ENCODE data around the gene FHIT.

DNA sequence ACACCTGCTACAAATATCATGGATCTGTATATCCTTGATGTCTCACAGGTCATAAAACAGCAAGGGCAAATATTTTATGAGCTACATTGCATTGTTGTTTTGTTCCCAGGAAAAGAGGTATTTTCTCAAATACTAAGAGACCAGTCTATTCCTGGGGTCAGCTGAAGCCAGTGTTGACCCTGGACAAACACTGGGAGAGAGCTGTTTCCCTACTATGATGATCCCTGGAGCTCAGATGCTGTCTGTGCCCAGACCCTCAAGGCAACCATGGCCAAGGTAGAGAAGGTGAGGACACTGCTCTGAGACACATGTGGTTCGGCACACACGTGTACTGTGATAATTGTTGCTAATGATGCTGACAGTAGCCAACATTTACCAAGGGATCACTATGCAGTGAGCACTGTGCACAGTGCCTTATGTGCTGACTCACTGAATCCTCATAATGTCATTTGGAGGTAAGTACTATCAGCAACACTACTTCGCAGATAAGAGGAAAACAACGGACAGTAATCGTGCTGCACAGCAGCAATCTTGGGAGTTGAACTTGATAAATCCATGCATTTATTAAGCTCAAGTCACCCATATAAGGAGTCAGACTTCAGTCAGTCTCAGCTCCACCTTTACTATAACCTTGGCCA, 943.6 kb downstream of the FHIT start:
- TF ChIP-seq, protein P1, sequence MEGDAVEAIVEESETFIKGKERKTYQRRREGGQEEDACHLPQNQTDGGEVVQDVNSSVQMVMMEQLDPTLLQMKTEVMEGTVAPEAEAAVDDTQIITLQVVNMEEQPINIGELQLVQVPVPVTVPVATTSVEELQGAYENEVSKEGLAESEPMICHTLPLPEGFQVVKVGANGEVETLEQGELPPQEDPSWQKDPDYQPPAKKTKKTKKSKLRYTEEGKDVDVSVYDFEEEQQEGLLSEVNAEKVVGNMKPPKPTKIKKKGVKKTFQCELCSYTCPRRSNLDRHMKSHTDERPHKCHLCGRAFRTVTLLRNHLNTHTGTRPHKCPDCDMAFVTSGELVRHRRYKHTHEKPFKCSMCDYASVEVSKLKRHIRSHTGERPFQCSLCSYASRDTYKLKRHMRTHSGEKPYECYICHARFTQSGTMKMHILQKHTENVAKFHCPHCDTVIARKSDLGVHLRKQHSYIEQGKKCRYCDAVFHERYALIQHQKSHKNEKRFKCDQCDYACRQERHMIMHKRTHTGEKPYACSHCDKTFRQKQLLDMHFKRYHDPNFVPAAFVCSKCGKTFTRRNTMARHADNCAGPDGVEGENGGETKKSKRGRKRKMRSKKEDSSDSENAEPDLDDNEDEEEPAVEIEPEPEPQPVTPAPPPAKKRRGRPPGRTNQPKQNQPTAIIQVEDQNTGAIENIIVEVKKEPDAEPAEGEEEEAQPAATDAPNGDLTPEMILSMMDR (conservative IDR thresholded peaks at IDR 0.05; ENCODE audit: low read depth, low read length) = no peak
- no peak for TF ChIP-seq CEBPB (IDR thresholded peaks at IDR 0.05; ENCODE audit: low read depth, low read length)
- TF ChIP-seq, protein P2, sequence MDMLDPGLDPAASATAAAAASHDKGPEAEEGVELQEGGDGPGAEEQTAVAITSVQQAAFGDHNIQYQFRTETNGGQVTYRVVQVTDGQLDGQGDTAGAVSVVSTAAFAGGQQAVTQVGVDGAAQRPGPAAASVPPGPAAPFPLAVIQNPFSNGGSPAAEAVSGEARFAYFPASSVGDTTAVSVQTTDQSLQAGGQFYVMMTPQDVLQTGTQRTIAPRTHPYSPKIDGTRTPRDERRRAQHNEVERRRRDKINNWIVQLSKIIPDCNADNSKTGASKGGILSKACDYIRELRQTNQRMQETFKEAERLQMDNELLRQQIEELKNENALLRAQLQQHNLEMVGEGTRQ (IDR thresholded peaks at IDR 0.05; ENCODE audit: low read depth, low read length) = no peak
- TF ChIP-seq BHLHE40 (IDR thresholded peaks at IDR 0.05; ENCODE audit: low read depth, low read length) = no peak
- no peak for TF ChIP-seq POLR2A (IDR thresholded peaks at IDR 0.05; ENCODE audit: low read depth, low read length)
- TF ChIP-seq MAZ (IDR thresholded peaks at IDR 0.05; ENCODE audit: borderline replicate concordance, low read depth, low read length) = no peak
- TF ChIP-seq, protein P3, sequence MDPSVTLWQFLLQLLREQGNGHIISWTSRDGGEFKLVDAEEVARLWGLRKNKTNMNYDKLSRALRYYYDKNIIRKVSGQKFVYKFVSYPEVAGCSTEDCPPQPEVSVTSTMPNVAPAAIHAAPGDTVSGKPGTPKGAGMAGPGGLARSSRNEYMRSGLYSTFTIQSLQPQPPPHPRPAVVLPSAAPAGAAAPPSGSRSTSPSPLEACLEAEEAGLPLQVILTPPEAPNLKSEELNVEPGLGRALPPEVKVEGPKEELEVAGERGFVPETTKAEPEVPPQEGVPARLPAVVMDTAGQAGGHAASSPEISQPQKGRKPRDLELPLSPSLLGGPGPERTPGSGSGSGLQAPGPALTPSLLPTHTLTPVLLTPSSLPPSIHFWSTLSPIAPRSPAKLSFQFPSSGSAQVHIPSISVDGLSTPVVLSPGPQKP (IDR thresholded peaks at IDR 0.05; ENCODE audit: borderline replicate concordance, low read depth, low read length) = no peak
- no peak for TF ChIP-seq RAD21 (IDR thresholded peaks at IDR 0.05; ENCODE audit: low read length)
- TF ChIP-seq SMC3 (IDR thresholded peaks at IDR 0.05; ENCODE audit: low read depth, low read length) = no peak
- no peak for TF ChIP-seq RFX5 (IDR thresholded peaks at IDR 0.05; ENCODE audit: low read depth, low read length)
